Measurements from ENCODE around the gene HDAC5. TPM values are rescaled to one million over a fixed set of nuclear protein-coding genes. Genes with fewer than 3 reads are reported as not detected.

HDAC5 gene
- total and polyA plus RNA-seq, 3 donors from 2014 or later = 43.3 to 141 (median 94.1) TPM

GRCh38 chr17:44088254-44088653 is 35.2 kb downstream of the HDAC5 start:
- WGBS, 2 donors = 91 to 92% methylated on average over 4 to 16 of the region's 16 CpGs
- H3K4me1 ChIP-seq = peaks cover 8% of the 10 kb centered on the region
- no peak for DNase-seq
- intact Hi-C loops (cut with DNase I; ENCODE audit: low total_unique reads) = no loop called here
- no peak overlapping the region for H3K4me3 ChIP-seq
- no peaks in the 10 kb centered on the region for H3K36me3 ChIP-seq (ENCODE audit: low read depth, missing control alignments)
- H3K9me3 ChIP-seq = no peaks in the 10 kb centered on the region
- H3K27me3 ChIP-seq = no peaks in the 10 kb centered on the region
- H3K27ac ChIP-seq = no peak overlapping the region
- TF ChIP-seq CTCF (IDR thresholded peaks at IDR 0.05) = no peak
- TF ChIP-seq POLR2A (IDR thresholded peaks at IDR 0.05) = no peak

- Histone ChIP-seq H3K27me3 (no peaks in the 10 kb centered on the region), H3K4me3 (no peak overlapping the region), H3K27ac (peak overlapping the region in 1 of 2 donors; percentile 39), H3K9me3 (no peaks in the 10 kb centered on the region), H3K36me3 (ENCODE audit: low read depth, missing control alignments) (no peaks in the 10 kb centered on the region), H3K4me1 (peaks cover 8% of the 10 kb centered on the region)
- intact Hi-C loops (cut with DNase I; ENCODE audit: low total_unique reads) = no loop called here
- TF ChIP-seq POLR2A (IDR thresholded peaks at IDR 0.05) = no peak
- no peak for TF ChIP-seq CTCF (IDR thresholded peaks at IDR 0.05)
- no peak for DNase-seq
- WGBS, 2 donors = 55 to 59% methylated on average over 8 of the region's 8 CpGs
These were observed 36.1 kb downstream of the HDAC5 start for GRCh38 chr17:44087319-44087718.

- intact Hi-C loops (cut with DNase I; ENCODE audit: low total_unique reads) = no loop called here
- DNase-seq = peak; percentile 57
- no peaks in the 10 kb centered on the region for H3K9me3 ChIP-seq
These were observed 36.8 kb downstream of the HDAC5 start for GRCh38 chr17:44086364-44087311.

GRCh38 chr17:44085908-44086307 is 37.5 kb downstream of the HDAC5 start:
- no peak overlapping the region for H3K27ac ChIP-seq
- no peak for DNase-seq
- H3K4me1 ChIP-seq = peaks cover 8% of the 10 kb centered on the region
- intact Hi-C loops (cut with DNase I; ENCODE audit: low total_unique reads) = no loop called here
- no peaks in the 10 kb centered on the region for H3K27me3 ChIP-seq
- no peaks in the 10 kb centered on the region for H3K36me3 ChIP-seq (ENCODE audit: low read depth, missing control alignments)
- H3K9me3 ChIP-seq = no peaks in the 10 kb centered on the region
- WGBS, 2 donors = 74 to 87% methylated on average over 5 of the region's 5 CpGs
- H3K4me3 ChIP-seq = no peak overlapping the region
- TF ChIP-seq CTCF (IDR thresholded peaks at IDR 0.05) (no peak), POLR2A (IDR thresholded peaks at IDR 0.05) (no peak)

More at GRCh38 chr17:44086364-44087311, 36.8 kb downstream of the HDAC5 start:
- H3K36me3 ChIP-seq (ENCODE audit: low read depth, missing control alignments) = no peaks in the 10 kb centered on the region
- no peak for TF ChIP-seq CTCF (IDR thresholded peaks at IDR 0.05)
- TF ChIP-seq POLR2A (IDR thresholded peaks at IDR 0.05) = no peak
- H3K27ac ChIP-seq = peak overlapping the region in 1 of 2 donors; percentile 39
- WGBS, 2 donors = 48 to 51% methylated on average over 17 to 23 of the region's 23 CpGs
- H3K4me3 ChIP-seq = no peak overlapping the region
- H3K27me3 ChIP-seq = no peaks in the 10 kb centered on the region
- peaks cover 8% of the 10 kb centered on the region for H3K4me1 ChIP-seq
